Caco-2 (cell line): Measurements from ENCODE around the gene GDF15. TPM values are rescaled to one million over a fixed set of nuclear protein-coding genes. Genes with fewer than 3 reads are reported as not detected.

Experiments used
- BruUV-seq: library from RNA; stranded (reverse); fragments of 400-500 nt; replicated peaks from 2 replicates; lab custom pipeline; 2021; lab: Mats Ljungman, UMichigan
- CTCF ChIA-PET: fragments of 300-600 bp; sonication (Branson Sonifier 250); formaldehyde crosslinking; loops from one replicate; lab custom pipeline; 2022; ENCODE audit warnings: antibody characterized with exemption; lab: Charles Lee
- POLR2A ChIA-PET: fragments of 300-600 bp; sonication (Branson Sonifier 250); formaldehyde crosslinking; loops from one replicate; lab custom pipeline; 2022; ENCODE audit warnings: antibody characterized with exemption; lab: Charles Lee
- DNase-seq, 2 experiments: peaks; one replicate each; pipeline versions ENCODE4 v3.0.0 to v3.0.0-alpha.2; 2020 to 2022
- H3K27me3 ChIP-seq: replicated peaks from 2 replicates; pipeline ENCODE4 v1.6.0; 2011; ENCODE audit warnings: low read length; ENCODE audit not compliant: control insufficient read depth, insufficient read depth
- H3K36me3 ChIP-seq: 2 replicates; pipeline ENCODE4 v1.5.1; 2011; ENCODE audit warnings: low read length; ENCODE audit not compliant: control insufficient read depth, insufficient read depth
- H3K4me1 ChIP-seq: fragments of 250-450 bp; sonication (Bioruptor Pico); 2 replicates; pipeline ENCODE4 v1.5.1; 2020; ENCODE audit warnings: mild to moderate bottlenecking
- H3K4me3 ChIP-seq: 2 replicates; pipeline ENCODE4 v1.5.1; 2011; ENCODE audit warnings: low read depth, mild to moderate bottlenecking, control low read depth, low read length
- H3K9me3 ChIP-seq: fragments of 250-450 bp; sonication (Bioruptor Pico); 2 replicates; pipeline ENCODE4 v1.5.1; 2020; ENCODE audit warnings: mild to moderate bottlenecking, moderate library complexity
- H3K27ac Mint-ChIP-seq: one replicate; pipeline ENCODE4 v1.8.0; 2022; ENCODE audit warnings: mixed read lengths; ENCODE audit not compliant: unreplicated experiment
- H3K27me3 Mint-ChIP-seq: one replicate; pipeline ENCODE4 v1.8.0; 2022; ENCODE audit warnings: mixed read lengths; ENCODE audit not compliant: insufficient read depth, unreplicated experiment
- H3K36me3 Mint-ChIP-seq: one replicate; pipeline ENCODE4 v1.8.0; 2022; ENCODE audit warnings: mild to moderate bottlenecking, mixed read lengths; ENCODE audit not compliant: insufficient read depth, unreplicated experiment
- H3K4me1 Mint-ChIP-seq: one replicate; pipeline ENCODE4 v1.8.0; 2022; ENCODE audit warnings: low read depth, mixed read lengths; ENCODE audit not compliant: unreplicated experiment
- H3K4me3 Mint-ChIP-seq: one replicate; pipeline ENCODE4 v1.8.0; 2022; ENCODE audit warnings: mild to moderate bottlenecking, moderate library complexity, mixed read lengths; ENCODE audit not compliant: unreplicated experiment
- H3K9me3 Mint-ChIP-seq: one replicate; pipeline ENCODE4 v1.8.0; 2022; ENCODE audit warnings: mixed read lengths; ENCODE audit not compliant: unreplicated experiment
- CTCF ChIP-seq, 2 experiments: fragments of 200-600 bp in 1 of 2; IDR thresholded peaks; 1 replicate in 1 of 2; 2 replicates in 1 of 2; pipeline versions ENCODE4 v1.5.1 to v1.8.0; 2011 to 2022; ENCODE audit warnings: antibody characterized with exemption in 1 of 2, control low read depth in 1 of 2, inconsistent platforms in 1 of 2, low read depth in 1 of 2, low read length in 1 of 2, mild to moderate bottlenecking in 1 of 2, moderate library complexity in 1 of 2; ENCODE audit not compliant: insufficient read depth in 1 of 2, severe bottlenecking in 1 of 2, unreplicated experiment in 1 of 2
- intact Hi-C: fragments of 100-400 bp; cut with micrococcal nuclease; formaldehyde crosslinking; loops from one replicate; pipeline ENCODE4 v1.10.0; 2022; ENCODE audit not compliant: unreplicated experiment
- total RNA-seq: library from RNA; stranded (reverse); gene quantifications from 2 replicates; pipeline ENCODE4 v1.2.3, GENCODE V29; 2022

GDF15 gene
- total RNA-seq, 1 experiment from 2014 or later: 56.1 TPM

GRCh38 chr19:18373892-18374629, 11.9 kb upstream of the GDF15 start:
- Mint-ChIP-seq H3K36me3 (peaks cover 15% of the 10 kb centered on the region), H3K4me3 (peak overlapping the region; percentile 44), H3K27me3 (no peaks in the 10 kb centered on the region), H3K27ac (peak overlapping the region; percentile 78), H3K9me3 (no peaks in the 10 kb centered on the region), H3K4me1 (peaks cover 11% of the 10 kb centered on the region)
- POLR2A ChIA-PET: interaction anchor here (1.3 to 1.8 kb wide), 2 partner anchors 12 to 93 kb away, joined by 7 to 10 read pairs; partner anchors contain the start of genes GDF15 and JUND
- TF ChIP-seq CTCF (IDR thresholded peaks at IDR 0.05; ENCODE audit: insufficient read depth in 1 of 2, low read depth in 1 of 2, low read length in 1 of 2, severe bottlenecking in 1 of 2, unreplicated experiment in 1 of 2): no peak
- H3K4me3 ChIP-seq: no peak overlapping the region
- intact Hi-C loops: no loop called here
- H3K36me3 ChIP-seq: no peaks in the 10 kb centered on the region
- peaks cover 59% of the 10 kb centered on the region for H3K4me1 ChIP-seq
- H3K27me3 ChIP-seq: no peaks in the 10 kb centered on the region
- CTCF ChIA-PET: interaction anchor here (1.4 kb wide), 1 partner anchor 12 kb away, joined by 6 read pairs; the partner anchor contains the start of gene GDF15
- peak; percentile 88 to 95 for DNase-seq
- H3K9me3 ChIP-seq: no peaks in the 10 kb centered on the region
- BruUV-seq: TSS peak; percentile 63

GRCh38 chr19:18377026-18377425, 8.9 kb upstream of the GDF15 start:
- no peaks in the 10 kb centered on the region for H3K9me3 ChIP-seq
- no peak overlapping the region for H3K4me3 ChIP-seq

More at GRCh38 chr19:18377026-18377425, 8.9 kb upstream of the GDF15 start:
- no TSS peak for BruUV-seq
- CTCF ChIA-PET: interaction anchor here (0.7 kb wide), 1 partner anchor 9 kb away, joined by 3 read pairs; the partner anchor contains the start of gene GDF15
- H3K4me3 Mint-ChIP-seq: peak overlapping the region; percentile 50
- peaks cover 15% of the 10 kb centered on the region for H3K36me3 Mint-ChIP-seq
- peaks cover 18% of the 10 kb centered on the region for H3K4me1 Mint-ChIP-seq
- intact Hi-C loops: no loop called here
- POLR2A ChIA-PET: no interaction called here
- H3K4me1 ChIP-seq: peaks cover 84% of the 10 kb centered on the region
- no peak for TF ChIP-seq CTCF (IDR thresholded peaks at IDR 0.05; ENCODE audit: insufficient read depth in 1 of 2, low read depth in 1 of 2, low read length in 1 of 2, severe bottlenecking in 1 of 2, unreplicated experiment in 1 of 2)
- no peaks in the 10 kb centered on the region for H3K9me3 Mint-ChIP-seq
- peak; percentile 72 to 81 for DNase-seq
- peak overlapping the region; percentile 95 for H3K27ac Mint-ChIP-seq
- no peaks in the 10 kb centered on the region for H3K27me3 Mint-ChIP-seq
- H3K27me3 ChIP-seq: no peaks in the 10 kb centered on the region
- no peaks in the 10 kb centered on the region for H3K36me3 ChIP-seq
